Measurements from ENCODE around the gene FOXO3.

FOXO3 gene

GRCh38 chr6:108672641-108673040 is 111.9 kb downstream of the FOXO3 start:
- no peak for TF ChIP-seq CTCF (IDR thresholded peaks at IDR 0.05; ENCODE audit: low read depth, low read length)
- H3K4me3 ChIP-seq (replicated peaks in 1 of 2; ENCODE audit: low read depth in 2 of 2, low read length in 2 of 2), result no peak overlapping the region
- DNase-seq (ENCODE audit: low read depth in 2 of 2), result no peak

- no peak for TF ChIP-seq CTCF (IDR thresholded peaks at IDR 0.05; ENCODE audit: low read depth, low read length)
- no peak for DNase-seq (ENCODE audit: low read depth in 2 of 2)
- H3K4me3 ChIP-seq (replicated peaks in 1 of 2; ENCODE audit: low read depth in 2 of 2, low read length in 2 of 2), result no peak overlapping the region
These were observed 112.4 kb downstream of the FOXO3 start for GRCh38 chr6:108673153-108673552.

GRCh38 chr6:108673602-108674001 is 112.9 kb downstream of the FOXO3 start:
- no peak for TF ChIP-seq CTCF (IDR thresholded peaks at IDR 0.05; ENCODE audit: low read depth, low read length)
- no peak overlapping the region for H3K4me3 ChIP-seq (replicated peaks in 1 of 2; ENCODE audit: low read depth in 2 of 2, low read length in 2 of 2)
- peak in 1 of 2 donors; percentile 54 for DNase-seq (ENCODE audit: low read depth in 2 of 2)

- DNase-seq (ENCODE audit: low read depth in 2 of 2), result no peak
- H3K4me3 ChIP-seq (replicated peaks in 1 of 2; ENCODE audit: low read depth in 2 of 2, low read length in 2 of 2), result no peak overlapping the region
- TF ChIP-seq CTCF (IDR thresholded peaks at IDR 0.05; ENCODE audit: low read depth, low read length), result no peak
These were observed 114.8 kb downstream of the FOXO3 start for GRCh38 chr6:108675226-108676200.

GRCh38 chr6:108676555-108676954 is 115.8 kb downstream of the FOXO3 start:
- no peak for DNase-seq (ENCODE audit: low read depth in 2 of 2)
- no peak overlapping the region for H3K4me3 ChIP-seq (replicated peaks in 1 of 2; ENCODE audit: low read depth in 2 of 2, low read length in 2 of 2)
- TF ChIP-seq CTCF (IDR thresholded peaks at IDR 0.05; ENCODE audit: low read depth, low read length), result no peak

GRCh38 chr6:108677357-108677756 is 116.6 kb downstream of the FOXO3 start:
- no peak for TF ChIP-seq CTCF (IDR thresholded peaks at IDR 0.05; ENCODE audit: low read depth, low read length)
- no peak overlapping the region for H3K4me3 ChIP-seq (replicated peaks in 1 of 2; ENCODE audit: low read depth in 2 of 2, low read length in 2 of 2)
- DNase-seq (ENCODE audit: low read depth in 2 of 2), result no peak

Measured in cardiac fibroblast (primary cell).